Liver (tissue), 9 donors: ENCODE measurements around the gene ADAR. TPM values are rescaled to one million over a fixed set of nuclear protein-coding genes. Genes with fewer than 3 reads are reported as not detected.

Experiments used
- DNase-seq: peaks from one replicate; pipeline ENCODE4 v3.0.0-alpha.2; 2017; ENCODE audit warnings: low spot score
- H3K27ac ChIP-seq, 2 donors: one replicate each; pipeline ENCODE4 v1.7.0; 2013; ENCODE audit warnings: inconsistent platforms in 2 of 2, low read length in 2 of 2, control low read depth in 1 of 2, low read depth in 1 of 2, mild to moderate bottlenecking in 1 of 2
- H3K27me3 ChIP-seq, 4 donors: one replicate each; pipeline versions ENCODE4 v1.6.1 to v1.7.0; 2013; ENCODE audit warnings: low read length in 3 of 4, inconsistent platforms in 1 of 4, mild to moderate bottlenecking in 1 of 4, moderate library complexity in 1 of 4; ENCODE audit not compliant: control insufficient read depth in 4 of 4, insufficient read depth in 4 of 4
- H3K36me3 ChIP-seq, 4 donors: one replicate each; pipeline versions ENCODE4 v1.6.1 to v1.7.0; 2013; ENCODE audit warnings: low read length in 3 of 4, mild to moderate bottlenecking in 3 of 4, low read depth in 1 of 4, moderate library complexity in 1 of 4; ENCODE audit not compliant: control insufficient read depth in 4 of 4, insufficient read depth in 3 of 4
- H3K4me1 ChIP-seq, 4 donors: one replicate each; pipeline versions ENCODE4 v1.6.1 to v1.7.0; 2013; ENCODE audit warnings: low read length in 3 of 4, mild to moderate bottlenecking in 3 of 4, moderate library complexity in 1 of 4; ENCODE audit not compliant: control insufficient read depth in 4 of 4, insufficient read depth in 4 of 4
- H3K4me3 ChIP-seq, 3 donors: one replicate each; pipeline versions ENCODE4 v1.6.1 to v1.7.0; 2013; ENCODE audit warnings: low read length in 3 of 3, control low read depth in 1 of 3, low read depth in 1 of 3, mild to moderate bottlenecking in 1 of 3
- H3K9ac ChIP-seq, 2 donors: one replicate each; pipeline ENCODE4 v1.7.0; 2013; ENCODE audit warnings: low read length in 2 of 2, mild to moderate bottlenecking in 2 of 2, moderate library complexity in 2 of 2, control low read depth in 1 of 2, low read depth in 1 of 2
- H3K9me3 ChIP-seq, 4 donors: one replicate each; pipeline versions ENCODE4 v1.6.1 to v1.7.0; 2013; ENCODE audit warnings: low read length in 3 of 4; ENCODE audit not compliant: control insufficient read depth in 4 of 4
- EGR1 ChIP-seq, 2 donors: IDR thresholded peaks; 2 replicates each; pipeline ENCODE4 v1.6.1; 2016 to 2018; ENCODE audit warnings: antibody characterized with exemption in 2 of 2, low read depth in 2 of 2
- FOXA1 ChIP-seq: IDR thresholded peaks from 2 replicates; pipeline ENCODE4 v1.6.1; 2016; ENCODE audit warnings: antibody characterized with exemption
- FOXA2 ChIP-seq: IDR thresholded peaks from 2 replicates; pipeline ENCODE4 v1.6.1; 2016; ENCODE audit warnings: antibody characterized with exemption
- GABPA ChIP-seq, 2 donors: IDR thresholded peaks in 1 of 2; conservative IDR thresholded peaks in 1 of 2; 2 replicates each; pipeline ENCODE4 v1.6.1; 2016; ENCODE audit warnings: antibody characterized with exemption in 2 of 2, mild to moderate bottlenecking in 1 of 2, moderate library complexity in 1 of 2
- HNF4A ChIP-seq, 2 donors: conservative IDR thresholded peaks; 2 replicates each; pipeline ENCODE4 v1.6.1; 2016; ENCODE audit warnings: antibody characterized with exemption in 2 of 2, mild to moderate bottlenecking in 2 of 2
- HNF4G ChIP-seq: IDR thresholded peaks from 2 replicates; pipeline ENCODE4 v1.6.1; 2016; ENCODE audit warnings: antibody characterized with exemption
- JUND ChIP-seq, 2 donors: IDR thresholded peaks; 2 replicates each; pipeline ENCODE4 v1.6.1; 2016; ENCODE audit warnings: antibody characterized with exemption in 2 of 2
- NR2F2 ChIP-seq: IDR thresholded peaks from 2 replicates; pipeline ENCODE4 v1.6.1; 2016; ENCODE audit warnings: antibody characterized with exemption
- RAD21 ChIP-seq, 2 donors: IDR thresholded peaks; 2 replicates each; pipeline ENCODE4 v1.6.1; 2016; ENCODE audit warnings: antibody characterized with exemption in 2 of 2, mild to moderate bottlenecking in 2 of 2
- RXRA ChIP-seq, 2 donors: IDR thresholded peaks; 2 replicates each; pipeline ENCODE4 v1.6.1; 2017 to 2018; ENCODE audit warnings: antibody characterized with exemption in 2 of 2, mild to moderate bottlenecking in 1 of 2
- SP1 ChIP-seq: IDR thresholded peaks from 2 replicates; pipeline ENCODE4 v1.6.1; 2018; ENCODE audit warnings: antibody characterized with exemption, mild to moderate bottlenecking
- TAF1 ChIP-seq: conservative IDR thresholded peaks from 2 replicates; pipeline ENCODE4 v1.6.1; 2016; ENCODE audit warnings: antibody characterized with exemption, mild to moderate bottlenecking
- YY1 ChIP-seq: IDR thresholded peaks from 2 replicates; pipeline ENCODE4 v1.6.1; 2016; ENCODE audit warnings: antibody characterized with exemption, mild to moderate bottlenecking
- WGBS: extraction: QIAGEN DNeasy Blood & Tissue Kit; methylation state at CpG from one replicate; pipeline ENCODE4 v1.1.7; 2013; 5-methylcytosine and 5-hydroxymethylcytosine counted together
- polyA plus RNA-seq, 2 donors: library from polyadenylated mRNA; stranded (reverse) in 1 of 2; unstranded in 1 of 2; fragments of 200-250 nt in 1 of 2; fragments of >200 nt in 1 of 2; fragmentation: Nextera tagmentation in 1 of 2; extraction: Ambion mirVana in 1 of 2; gene quantifications; one replicate each; pipeline versions ENCODE4 v1.2.1 to v1.2.3, GENCODE V29; 2013 to 2015
- total RNA-seq, 2 donors: library from RNA; depleted of rRNA; stranded (reverse); fragments of >200 nt; gene quantifications; one replicate each; pipeline ENCODE4 v1.2.3, GENCODE V29; 2014
- TF ChIP-seq, protein P1 (sequence below): IDR thresholded peaks from 2 replicates; pipeline ENCODE4 v1.6.1; 2016; ENCODE audit warnings: antibody characterized with exemption
- TF ChIP-seq, protein P2 (sequence below): IDR thresholded peaks from 2 replicates; pipeline ENCODE4 v1.6.1; 2016; ENCODE audit warnings: antibody characterized with exemption, mild to moderate bottlenecking
- TF ChIP-seq, protein P3 (sequence below): IDR thresholded peaks from 2 replicates; pipeline ENCODE4 v1.6.1; 2016; ENCODE audit warnings: antibody characterized with exemption
- TF ChIP-seq, protein P4 (sequence below): fragments of 150-350 bp; IDR thresholded peaks from 2 replicates; pipeline ENCODE4 v1.5.1; 2017; ENCODE audit warnings: improper control_type of control experiment, low read depth, low read length; ENCODE audit not compliant: missing input control
- TF ChIP-seq, protein P5 (sequence below): IDR thresholded peaks from 2 replicates; pipeline ENCODE4 v1.6.1; 2016; ENCODE audit warnings: antibody characterized with exemption
- donor health status: healthy.
- donor health status: healthy.
- donor health status: healthy.
- donor health status: healthy.
- donor health status: healthy.

The ADAR gene, protein sequence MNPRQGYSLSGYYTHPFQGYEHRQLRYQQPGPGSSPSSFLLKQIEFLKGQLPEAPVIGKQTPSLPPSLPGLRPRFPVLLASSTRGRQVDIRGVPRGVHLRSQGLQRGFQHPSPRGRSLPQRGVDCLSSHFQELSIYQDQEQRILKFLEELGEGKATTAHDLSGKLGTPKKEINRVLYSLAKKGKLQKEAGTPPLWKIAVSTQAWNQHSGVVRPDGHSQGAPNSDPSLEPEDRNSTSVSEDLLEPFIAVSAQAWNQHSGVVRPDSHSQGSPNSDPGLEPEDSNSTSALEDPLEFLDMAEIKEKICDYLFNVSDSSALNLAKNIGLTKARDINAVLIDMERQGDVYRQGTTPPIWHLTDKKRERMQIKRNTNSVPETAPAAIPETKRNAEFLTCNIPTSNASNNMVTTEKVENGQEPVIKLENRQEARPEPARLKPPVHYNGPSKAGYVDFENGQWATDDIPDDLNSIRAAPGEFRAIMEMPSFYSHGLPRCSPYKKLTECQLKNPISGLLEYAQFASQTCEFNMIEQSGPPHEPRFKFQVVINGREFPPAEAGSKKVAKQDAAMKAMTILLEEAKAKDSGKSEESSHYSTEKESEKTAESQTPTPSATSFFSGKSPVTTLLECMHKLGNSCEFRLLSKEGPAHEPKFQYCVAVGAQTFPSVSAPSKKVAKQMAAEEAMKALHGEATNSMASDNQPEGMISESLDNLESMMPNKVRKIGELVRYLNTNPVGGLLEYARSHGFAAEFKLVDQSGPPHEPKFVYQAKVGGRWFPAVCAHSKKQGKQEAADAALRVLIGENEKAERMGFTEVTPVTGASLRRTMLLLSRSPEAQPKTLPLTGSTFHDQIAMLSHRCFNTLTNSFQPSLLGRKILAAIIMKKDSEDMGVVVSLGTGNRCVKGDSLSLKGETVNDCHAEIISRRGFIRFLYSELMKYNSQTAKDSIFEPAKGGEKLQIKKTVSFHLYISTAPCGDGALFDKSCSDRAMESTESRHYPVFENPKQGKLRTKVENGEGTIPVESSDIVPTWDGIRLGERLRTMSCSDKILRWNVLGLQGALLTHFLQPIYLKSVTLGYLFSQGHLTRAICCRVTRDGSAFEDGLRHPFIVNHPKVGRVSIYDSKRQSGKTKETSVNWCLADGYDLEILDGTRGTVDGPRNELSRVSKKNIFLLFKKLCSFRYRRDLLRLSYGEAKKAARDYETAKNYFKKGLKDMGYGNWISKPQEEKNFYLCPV
- total RNA-seq, result 10 to 100 TPM; 51.1 to 76.1 TPM
- polyA plus RNA-seq, result 10 to 100 TPM; 39.3 to 51.1 TPM

DNA sequence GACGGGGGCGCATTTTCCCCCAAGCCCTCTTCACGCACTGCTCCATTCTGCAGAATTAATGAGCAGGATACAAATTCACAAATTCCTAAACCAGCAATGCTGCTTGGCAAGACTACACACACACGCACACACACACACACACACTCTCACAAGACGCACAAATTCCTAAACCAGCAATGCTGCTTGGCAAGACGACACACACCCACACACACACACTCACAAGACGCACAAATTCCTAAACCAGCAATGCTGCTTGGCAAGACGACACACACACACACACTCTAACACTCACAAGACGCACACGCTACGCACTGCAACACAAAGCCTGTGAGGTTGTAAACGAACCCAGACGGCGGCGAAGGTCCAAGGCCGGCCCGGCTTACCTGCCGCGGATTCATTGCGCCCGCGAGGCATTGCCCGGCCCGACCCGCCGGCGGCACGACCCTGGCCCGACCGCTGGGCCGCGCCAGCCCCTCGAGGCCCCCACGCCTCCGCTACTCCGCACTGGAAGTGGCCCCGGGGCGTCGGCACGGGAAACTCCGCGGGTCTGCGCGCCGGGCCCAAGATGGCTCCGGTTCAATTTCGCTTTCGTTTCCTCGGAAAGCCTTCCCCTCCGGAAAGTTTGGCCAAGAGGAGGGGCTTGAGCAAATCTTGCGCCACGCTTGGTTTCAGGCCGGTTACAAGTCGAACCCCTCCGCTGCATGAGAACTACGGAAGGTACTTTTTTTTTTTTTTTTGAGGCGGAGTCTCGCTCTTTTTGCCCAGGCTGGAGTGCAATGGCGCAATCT, at the start of gene ADAR:
TSS of gene ADAR (minus strand) at position 578 of the 788 bp plus-strand sequence. CDS start at position 398, 180 bp downstream.
- H3K36me3 ChIP-seq, result peaks cover 0 to 4% (median 0%) of the 10 kb centered on the region in 4 donors
- peak within 1 kb of the TSS; percentile 88 to 96 for H3K9ac ChIP-seq
- peak; percentile 77 for DNase-seq
- H3K27ac ChIP-seq, result peak within 1 kb of the TSS; percentile 97 to 98
- WGBS, result under 1% methylated on average over 59 of the region's 59 CpGs
- H3K27me3 ChIP-seq, result no peaks in the 10 kb centered on the region
- peak; percentile 54 to 66 for TF ChIP-seq JUND (IDR thresholded peaks at IDR 0.05)
- peak; percentile 63 to 68 for TF ChIP-seq RXRA (IDR thresholded peaks at IDR 0.05)
- TF ChIP-seq, protein P1, sequence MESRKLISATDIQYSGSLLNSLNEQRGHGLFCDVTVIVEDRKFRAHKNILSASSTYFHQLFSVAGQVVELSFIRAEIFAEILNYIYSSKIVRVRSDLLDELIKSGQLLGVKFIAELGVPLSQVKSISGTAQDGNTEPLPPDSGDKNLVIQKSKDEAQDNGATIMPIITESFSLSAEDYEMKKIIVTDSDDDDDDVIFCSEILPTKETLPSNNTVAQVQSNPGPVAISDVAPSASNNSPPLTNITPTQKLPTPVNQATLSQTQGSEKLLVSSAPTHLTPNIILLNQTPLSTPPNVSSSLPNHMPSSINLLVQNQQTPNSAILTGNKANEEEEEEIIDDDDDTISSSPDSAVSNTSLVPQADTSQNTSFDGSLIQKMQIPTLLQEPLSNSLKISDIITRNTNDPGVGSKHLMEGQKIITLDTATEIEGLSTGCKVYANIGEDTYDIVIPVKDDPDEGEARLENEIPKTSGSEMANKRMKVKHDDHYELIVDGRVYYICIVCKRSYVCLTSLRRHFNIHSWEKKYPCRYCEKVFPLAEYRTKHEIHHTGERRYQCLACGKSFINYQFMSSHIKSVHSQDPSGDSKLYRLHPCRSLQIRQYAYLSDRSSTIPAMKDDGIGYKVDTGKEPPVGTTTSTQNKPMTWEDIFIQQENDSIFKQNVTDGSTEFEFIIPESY, result peak; percentile 80
- peak in 1 of 2 donors; percentile 63 for TF ChIP-seq GABPA (IDR thresholded peaks at IDR 0.05 in 1 of 2, conservative IDR thresholded peaks at IDR 0.05 in 1 of 2)
- TF ChIP-seq, protein P2, sequence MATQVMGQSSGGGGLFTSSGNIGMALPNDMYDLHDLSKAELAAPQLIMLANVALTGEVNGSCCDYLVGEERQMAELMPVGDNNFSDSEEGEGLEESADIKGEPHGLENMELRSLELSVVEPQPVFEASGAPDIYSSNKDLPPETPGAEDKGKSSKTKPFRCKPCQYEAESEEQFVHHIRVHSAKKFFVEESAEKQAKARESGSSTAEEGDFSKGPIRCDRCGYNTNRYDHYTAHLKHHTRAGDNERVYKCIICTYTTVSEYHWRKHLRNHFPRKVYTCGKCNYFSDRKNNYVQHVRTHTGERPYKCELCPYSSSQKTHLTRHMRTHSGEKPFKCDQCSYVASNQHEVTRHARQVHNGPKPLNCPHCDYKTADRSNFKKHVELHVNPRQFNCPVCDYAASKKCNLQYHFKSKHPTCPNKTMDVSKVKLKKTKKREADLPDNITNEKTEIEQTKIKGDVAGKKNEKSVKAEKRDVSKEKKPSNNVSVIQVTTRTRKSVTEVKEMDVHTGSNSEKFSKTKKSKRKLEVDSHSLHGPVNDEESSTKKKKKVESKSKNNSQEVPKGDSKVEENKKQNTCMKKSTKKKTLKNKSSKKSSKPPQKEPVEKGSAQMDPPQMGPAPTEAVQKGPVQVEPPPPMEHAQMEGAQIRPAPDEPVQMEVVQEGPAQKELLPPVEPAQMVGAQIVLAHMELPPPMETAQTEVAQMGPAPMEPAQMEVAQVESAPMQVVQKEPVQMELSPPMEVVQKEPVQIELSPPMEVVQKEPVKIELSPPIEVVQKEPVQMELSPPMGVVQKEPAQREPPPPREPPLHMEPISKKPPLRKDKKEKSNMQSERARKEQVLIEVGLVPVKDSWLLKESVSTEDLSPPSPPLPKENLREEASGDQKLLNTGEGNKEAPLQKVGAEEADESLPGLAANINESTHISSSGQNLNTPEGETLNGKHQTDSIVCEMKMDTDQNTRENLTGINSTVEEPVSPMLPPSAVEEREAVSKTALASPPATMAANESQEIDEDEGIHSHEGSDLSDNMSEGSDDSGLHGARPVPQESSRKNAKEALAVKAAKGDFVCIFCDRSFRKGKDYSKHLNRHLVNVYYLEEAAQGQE, result peak; percentile 64
- peak; percentile 95 for TF ChIP-seq YY1
- peak; percentile 62 for TF ChIP-seq HNF4G
- TF ChIP-seq, protein P3, sequence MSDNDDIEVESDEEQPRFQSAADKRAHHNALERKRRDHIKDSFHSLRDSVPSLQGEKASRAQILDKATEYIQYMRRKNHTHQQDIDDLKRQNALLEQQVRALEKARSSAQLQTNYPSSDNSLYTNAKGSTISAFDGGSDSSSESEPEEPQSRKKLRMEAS, result peak; percentile 79
- peak; percentile 6 for TF ChIP-seq FOXA1
- TF ChIP-seq SP1, result peak; percentile 81
- peak; percentile 80 to 88 for TF ChIP-seq HNF4A (conservative IDR thresholded peaks at IDR 0.05)
- TF ChIP-seq TAF1, result no peak
- TF ChIP-seq RAD21 (IDR thresholded peaks at IDR 0.05), result peak; percentile 26 to 55
- TF ChIP-seq, protein P4, sequence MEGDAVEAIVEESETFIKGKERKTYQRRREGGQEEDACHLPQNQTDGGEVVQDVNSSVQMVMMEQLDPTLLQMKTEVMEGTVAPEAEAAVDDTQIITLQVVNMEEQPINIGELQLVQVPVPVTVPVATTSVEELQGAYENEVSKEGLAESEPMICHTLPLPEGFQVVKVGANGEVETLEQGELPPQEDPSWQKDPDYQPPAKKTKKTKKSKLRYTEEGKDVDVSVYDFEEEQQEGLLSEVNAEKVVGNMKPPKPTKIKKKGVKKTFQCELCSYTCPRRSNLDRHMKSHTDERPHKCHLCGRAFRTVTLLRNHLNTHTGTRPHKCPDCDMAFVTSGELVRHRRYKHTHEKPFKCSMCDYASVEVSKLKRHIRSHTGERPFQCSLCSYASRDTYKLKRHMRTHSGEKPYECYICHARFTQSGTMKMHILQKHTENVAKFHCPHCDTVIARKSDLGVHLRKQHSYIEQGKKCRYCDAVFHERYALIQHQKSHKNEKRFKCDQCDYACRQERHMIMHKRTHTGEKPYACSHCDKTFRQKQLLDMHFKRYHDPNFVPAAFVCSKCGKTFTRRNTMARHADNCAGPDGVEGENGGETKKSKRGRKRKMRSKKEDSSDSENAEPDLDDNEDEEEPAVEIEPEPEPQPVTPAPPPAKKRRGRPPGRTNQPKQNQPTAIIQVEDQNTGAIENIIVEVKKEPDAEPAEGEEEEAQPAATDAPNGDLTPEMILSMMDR, result no peak
- TF ChIP-seq FOXA2, result no peak
- peak; percentile 23 to 59 for TF ChIP-seq EGR1 (IDR thresholded peaks at IDR 0.05; ENCODE audit: low read depth in 2 of 2)
- TF ChIP-seq NR2F2, result peak; percentile 66
- TF ChIP-seq, protein P5, sequence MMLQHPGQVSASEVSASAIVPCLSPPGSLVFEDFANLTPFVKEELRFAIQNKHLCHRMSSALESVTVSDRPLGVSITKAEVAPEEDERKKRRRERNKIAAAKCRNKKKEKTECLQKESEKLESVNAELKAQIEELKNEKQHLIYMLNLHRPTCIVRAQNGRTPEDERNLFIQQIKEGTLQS, result peak; percentile 55
- no peaks in the 10 kb centered on the region for H3K9me3 ChIP-seq
- peak within 1 kb of the TSS; percentile 75 to 100 (median 90) for H3K4me3 ChIP-seq
- peaks cover 1 to 38% (median 20%) of the 10 kb centered on the region in 4 donors for H3K4me1 ChIP-seq
